BLaER1 treated with 17β-estradiol and CSF1 and Interleukin-3, amounts not matched to agents 10 nM and 100 nM (cell line): ENCODE measurements around the gene INMT.
A peak's percentile ranks its signal among the peaks of the same experiment; 100 is the strongest.

Experiments used
- H3K27ac ChIP-seq, 11 experiments: shearing (Covaris generic); formaldehyde crosslinking; 2 replicates each; pipeline ENCODE4 v1.8.1; 2022
- H3K27me3 ChIP-seq, 11 experiments: shearing (Covaris generic); formaldehyde crosslinking; 2 replicates each; pipeline ENCODE4 v1.8.1; 2022
- H3K36me3 ChIP-seq, 11 experiments: shearing (Covaris generic); formaldehyde crosslinking; 2 replicates each; pipeline ENCODE4 v1.8.1; 2022
- H3K4me1 ChIP-seq, 10 experiments: shearing (Covaris generic); formaldehyde crosslinking; 2 replicates each; pipeline ENCODE4 v1.8.1; 2022
- H3K4me2 ChIP-seq, 11 experiments: shearing (Covaris generic); formaldehyde crosslinking; 2 replicates each; pipeline ENCODE4 v1.8.1; 2022
- H3K4me3 ChIP-seq, 10 experiments: shearing (Covaris generic); formaldehyde crosslinking; 2 replicates each; pipeline ENCODE4 v1.8.1; 2022
- H3K9ac ChIP-seq, 11 experiments: shearing (Covaris generic); formaldehyde crosslinking; 2 replicates each; pipeline ENCODE4 v1.8.1; 2022
- H3K9me3 ChIP-seq, 11 experiments: shearing (Covaris generic); formaldehyde crosslinking; replicated peaks in 1 of 11; 2 replicates each; pipeline ENCODE4 v1.8.1; 2022
- H4K20me1 ChIP-seq, 11 experiments: shearing (Covaris generic); formaldehyde crosslinking; 2 replicates each; pipeline ENCODE4 v1.8.1; 2022
- Cebpa-rat ChIP-seq, 11 experiments: shearing (Covaris generic); IDR thresholded peaks; 2 replicates each; pipeline ENCODE4 v1.8.1; 2022

Gene INMT

DNA sequence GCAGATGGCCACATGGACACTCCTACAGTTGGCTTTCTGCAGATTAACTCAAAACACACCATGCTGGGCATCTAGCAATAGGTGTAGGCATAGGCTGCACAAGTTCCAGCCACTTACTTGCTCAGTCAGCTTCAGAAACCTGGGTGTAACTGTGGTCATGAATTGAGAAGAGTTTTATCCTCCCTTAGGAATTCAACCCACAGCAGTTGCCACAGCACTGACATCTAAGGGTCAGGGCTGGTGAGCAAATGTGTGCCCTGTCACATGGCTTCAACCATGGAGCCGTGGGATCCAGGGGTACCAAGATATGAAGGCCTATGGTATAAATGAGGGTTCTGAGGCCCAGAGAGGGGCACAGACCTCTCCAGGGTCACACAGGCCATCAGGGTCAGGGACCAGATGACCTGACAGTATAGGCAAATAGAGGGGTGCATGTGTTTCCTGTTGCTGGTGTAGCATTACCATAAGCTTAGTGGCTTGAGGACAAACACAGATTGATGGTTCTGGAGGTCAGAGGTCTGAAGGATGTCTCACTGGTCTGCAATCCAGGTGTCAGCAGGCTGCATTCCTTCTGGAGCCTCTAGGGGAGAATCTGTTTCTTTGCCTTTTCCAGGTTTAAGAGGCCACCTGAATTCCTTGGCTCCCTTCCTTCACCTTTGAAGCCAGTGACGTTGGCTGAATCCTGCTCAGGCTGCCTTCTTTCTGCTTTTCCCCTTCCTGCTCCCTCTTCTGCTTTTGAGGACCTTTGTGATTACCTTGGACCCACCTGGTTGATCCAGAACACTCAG, 43.4 kb downstream of the INMT start:
- Histone ChIP-seq H3K4me2 (peak overlapping the region in 10 of 11 experiments; percentile 15 to 85 (median 62); a peak in 18 of 22 replicates), H3K36me3 (peaks cover 0 to 12% (median 0%) of the 10 kb centered on the region in 11 experiments; a peak in 4 of 22 replicates), H3K9ac (no peak overlapping the region), H3K27ac (peak overlapping the region in 1 of 11 experiments; percentile 22; a peak in 2 of 22 replicates), H3K27me3 (no peaks in the 10 kb centered on the region), H3K9me3 (no peaks in the 10 kb centered on the region), H3K4me3 (no peak overlapping the region), H4K20me1 (peaks cover 0 to 15% (median 0%) of the 10 kb centered on the region in 11 experiments; a peak in 6 of 22 replicates), H3K4me1 (peaks cover 24 to 66% (median 63%) of the 10 kb centered on the region in 10 experiments)
- no peak for TF ChIP-seq Cebpa-rat (IDR thresholded peaks at IDR 0.05)

DNA sequence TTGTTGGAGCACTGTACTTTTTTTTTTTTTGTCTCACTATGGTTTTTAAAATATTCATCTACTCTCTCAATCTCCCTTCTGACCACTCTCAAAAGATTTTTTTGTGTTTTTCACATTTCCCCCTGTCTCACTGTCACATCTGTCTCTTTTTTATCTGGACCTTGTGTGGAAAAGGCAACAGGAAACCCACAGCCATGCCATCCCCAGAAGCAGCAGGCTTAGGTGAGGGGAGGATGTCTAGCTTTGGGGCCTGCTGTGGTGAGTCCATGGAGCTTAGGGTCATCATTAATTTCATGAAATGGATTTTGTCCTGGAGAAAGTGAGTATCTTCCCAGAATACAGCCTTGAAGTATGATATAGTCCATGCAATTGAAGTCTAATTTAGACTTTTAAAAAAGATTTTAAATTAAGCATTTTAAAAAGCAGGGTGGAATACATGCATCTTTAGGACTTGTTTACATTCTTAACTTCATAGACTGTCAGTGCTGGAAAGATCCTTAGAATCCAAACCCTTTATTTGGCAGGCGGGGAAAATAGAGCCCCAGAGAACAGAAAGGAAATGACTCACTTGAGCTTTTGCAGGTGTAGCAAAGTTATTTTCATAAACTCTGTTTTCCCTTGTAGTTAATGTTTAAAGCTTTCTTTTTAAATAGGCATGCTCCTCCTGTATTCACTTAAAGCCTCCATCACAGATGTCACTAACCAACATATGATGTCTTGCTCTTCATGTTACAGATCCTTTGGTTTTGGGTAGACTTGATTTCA, 44.4 kb downstream of the INMT start:
- peak overlapping the region in 2 of 11 experiments; percentile 13 to 22; a peak in 2 of 22 replicates for H3K27ac ChIP-seq
- H3K27me3 ChIP-seq = no peaks in the 10 kb centered on the region
- TF ChIP-seq Cebpa-rat (IDR thresholded peaks at IDR 0.05) = no peak
- H3K9ac ChIP-seq = no peak overlapping the region
- H3K4me1 ChIP-seq = peaks cover 27 to 72% (median 68%) of the 10 kb centered on the region in 10 experiments
- no peaks in the 10 kb centered on the region for H3K9me3 ChIP-seq
- H3K36me3 ChIP-seq = peaks cover 0 to 10% (median 0%) of the 10 kb centered on the region in 11 experiments; a peak in 4 of 22 replicates
- H3K4me2 ChIP-seq = peak overlapping the region in 10 of 11 experiments; percentile 43 to 85 (median 62); a peak in 20 of 22 replicates
- H3K4me3 ChIP-seq = no peak overlapping the region
- H4K20me1 ChIP-seq = peaks cover 0 to 17% (median 0%) of the 10 kb centered on the region in 11 experiments; a peak in 6 of 22 replicates

DNA sequence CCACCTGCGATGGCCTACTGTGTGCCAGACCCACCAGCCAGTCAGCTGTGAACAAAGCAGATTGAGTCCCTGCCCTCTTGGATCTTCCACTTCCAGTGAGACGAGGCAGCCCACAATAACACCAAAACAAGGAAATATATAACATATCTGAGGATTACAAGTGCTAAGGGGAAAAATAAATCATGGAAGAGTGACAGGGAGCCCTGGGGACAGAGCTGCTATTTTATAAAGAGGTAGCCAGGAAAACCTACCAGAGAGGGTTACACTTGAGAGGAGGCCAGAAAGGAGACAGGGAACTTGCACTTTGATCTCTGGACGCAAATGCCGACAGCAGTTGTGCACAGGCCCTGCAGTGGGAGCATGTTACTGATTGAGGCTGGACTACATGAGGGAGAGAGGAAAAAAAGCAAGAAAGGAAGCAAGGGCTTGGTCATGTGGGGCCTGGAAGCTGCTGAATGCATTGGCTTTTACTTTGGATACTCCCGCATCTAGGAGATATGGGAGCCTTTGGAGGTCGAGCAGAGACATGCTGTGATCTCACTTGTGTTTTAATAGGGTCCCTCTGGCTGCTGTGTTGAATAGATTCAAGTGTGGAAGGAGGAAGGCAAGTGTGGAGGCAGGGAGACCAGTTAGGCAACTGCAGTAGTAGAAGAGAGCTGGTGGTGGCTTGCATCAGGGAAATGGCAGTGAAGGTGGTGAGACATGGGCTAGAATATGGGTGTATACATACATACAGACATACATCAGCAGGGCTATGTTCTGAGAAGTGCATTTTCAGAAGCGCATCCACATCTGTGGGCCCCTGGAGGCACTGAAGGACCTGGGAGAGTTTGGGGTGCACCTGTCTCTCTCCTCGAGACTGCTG, 45.5 kb downstream of the INMT start:
- H3K4me2 ChIP-seq = peak overlapping the region in 10 of 11 experiments; percentile 43 to 85 (median 62); a peak in 19 of 22 replicates
- no peak for TF ChIP-seq Cebpa-rat (IDR thresholded peaks at IDR 0.05)

DNA sequence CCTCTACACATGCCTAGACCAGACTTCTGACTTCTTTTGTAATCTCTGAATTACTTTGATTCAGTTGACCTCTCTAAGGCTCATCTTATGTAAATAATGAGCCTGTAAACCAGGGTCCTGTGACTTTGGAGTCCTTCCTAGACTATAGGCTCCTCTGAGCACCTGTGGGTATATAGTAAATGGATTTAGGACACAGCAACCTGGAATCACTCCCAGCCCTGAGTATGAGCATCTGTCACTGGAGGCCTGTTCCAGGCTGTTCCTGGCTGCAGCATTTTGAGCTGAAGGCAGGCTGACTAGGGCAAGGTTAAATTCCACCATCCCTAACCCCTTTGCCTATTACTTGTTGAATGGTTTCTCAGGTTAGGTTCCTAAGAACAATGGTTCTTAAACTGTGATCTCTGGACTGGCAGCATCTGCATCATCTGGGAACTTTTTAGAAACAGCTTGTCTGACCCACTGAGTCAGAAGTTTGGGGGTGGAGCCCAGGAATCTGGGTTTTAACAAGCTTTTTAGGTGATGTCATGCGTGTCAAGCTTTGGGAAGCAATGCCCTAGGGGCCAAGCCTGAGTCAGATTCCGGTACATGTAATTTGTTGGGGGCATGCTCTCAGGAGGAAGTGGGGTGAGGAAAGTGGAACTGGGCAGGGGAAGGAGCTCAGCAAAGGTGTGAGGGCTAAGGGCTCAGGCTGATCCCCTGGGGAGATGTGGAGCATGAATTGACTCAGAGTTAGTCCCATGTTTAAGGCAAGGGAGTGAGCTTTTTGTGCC, 47.5 kb downstream of the INMT start:
- H3K9me3 ChIP-seq = no peaks in the 10 kb centered on the region
- H4K20me1 ChIP-seq = peaks cover 0 to 17% (median 0%) of the 10 kb centered on the region in 11 experiments; a peak in 6 of 22 replicates
- peak overlapping the region; percentile 35 to 86 (median 82) for H3K4me2 ChIP-seq
- H3K9ac ChIP-seq = peak overlapping the region in 5 of 11 experiments; percentile 1 to 63 (median 15); a peak in 5 of 22 replicates
- peaks cover 27 to 76% (median 75%) of the 10 kb centered on the region in 10 experiments for H3K4me1 ChIP-seq
- peak in 4 of 11 experiments; percentile 20 to 63 (median 33); a peak in 4 of 22 replicates for TF ChIP-seq Cebpa-rat (IDR thresholded peaks at IDR 0.05)
- H3K36me3 ChIP-seq = no peaks in the 10 kb centered on the region
- no peak overlapping the region for H3K4me3 ChIP-seq
- H3K27ac ChIP-seq = peak overlapping the region in 8 of 11 experiments; percentile 39 to 79 (median 53); a peak in 15 of 22 replicates
- no peaks in the 10 kb centered on the region for H3K27me3 ChIP-seq

More for the DNA sequence above, 45.5 kb downstream of the INMT start:
- Histone ChIP-seq H3K9me3 (no peaks in the 10 kb centered on the region), H3K4me3 (no peak overlapping the region), H3K27me3 (no peaks in the 10 kb centered on the region), H4K20me1 (peaks cover 0 to 17% (median 0%) of the 10 kb centered on the region in 11 experiments; a peak in 6 of 22 replicates), H3K36me3 (no peaks in the 10 kb centered on the region), H3K9ac (no peak overlapping the region), H3K4me1 (peaks cover 27 to 79% (median 75%) of the 10 kb centered on the region in 10 experiments), H3K27ac (0 out of 22 replicates have a peak overlapping the region, but pooled peaks of 1 of the 11 experiments have one; percentile 6)

DNA sequence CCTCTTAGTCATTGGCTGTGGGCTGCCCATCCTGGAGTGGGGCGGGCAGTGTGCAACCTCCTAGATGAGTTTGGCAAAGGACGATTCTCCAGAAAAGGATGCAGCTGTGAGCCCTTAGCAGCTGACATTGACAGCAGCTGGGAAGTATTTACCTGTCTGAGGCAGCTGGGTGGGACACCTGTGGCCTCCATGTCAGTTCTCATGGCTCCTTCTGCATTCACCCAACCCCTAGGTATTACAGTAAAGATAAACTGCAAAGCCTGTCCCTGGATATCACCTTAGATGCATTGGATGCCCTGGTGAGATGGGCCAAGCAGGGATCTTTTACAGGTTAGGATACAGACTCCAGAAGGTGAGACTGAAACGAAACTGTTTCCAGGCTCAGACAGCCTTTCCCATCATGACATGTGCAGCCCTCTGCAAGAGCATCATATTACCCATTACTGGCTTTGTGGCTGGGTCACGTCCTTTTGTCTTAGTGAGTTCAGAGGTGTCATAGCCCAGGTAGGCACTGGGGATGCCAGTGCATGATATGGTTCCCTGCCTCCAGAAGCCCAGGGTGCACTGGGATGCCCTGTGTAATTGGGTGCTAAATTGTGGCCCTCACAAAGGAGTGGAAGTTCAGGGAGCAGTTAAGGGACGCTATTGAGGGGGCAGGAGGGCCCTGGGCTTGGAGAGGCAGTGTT, 48.2 kb downstream of the INMT start:
- Histone ChIP-seq H3K4me2 (peak overlapping the region; percentile 35 to 86 (median 82)), H3K9me3 (no peaks in the 10 kb centered on the region), H3K4me1 (peaks cover 27 to 69% (median 68%) of the 10 kb centered on the region in 10 experiments), H3K9ac (peak overlapping the region in 6 of 11 experiments; percentile 13 to 63 (median 32); a peak in 11 of 22 replicates), H3K4me3 (no peak overlapping the region), H3K36me3 (no peaks in the 10 kb centered on the region), H4K20me1 (peaks cover 0 to 17% (median 0%) of the 10 kb centered on the region in 11 experiments; a peak in 6 of 22 replicates), H3K27ac (peak overlapping the region in 8 of 11 experiments; percentile 45 to 79 (median 58); a peak in 16 of 22 replicates), H3K27me3 (no peaks in the 10 kb centered on the region)
- peak in 1 of 11 experiments; percentile 44; a peak in 2 of 22 replicates for TF ChIP-seq Cebpa-rat (IDR thresholded peaks at IDR 0.05)

DNA sequence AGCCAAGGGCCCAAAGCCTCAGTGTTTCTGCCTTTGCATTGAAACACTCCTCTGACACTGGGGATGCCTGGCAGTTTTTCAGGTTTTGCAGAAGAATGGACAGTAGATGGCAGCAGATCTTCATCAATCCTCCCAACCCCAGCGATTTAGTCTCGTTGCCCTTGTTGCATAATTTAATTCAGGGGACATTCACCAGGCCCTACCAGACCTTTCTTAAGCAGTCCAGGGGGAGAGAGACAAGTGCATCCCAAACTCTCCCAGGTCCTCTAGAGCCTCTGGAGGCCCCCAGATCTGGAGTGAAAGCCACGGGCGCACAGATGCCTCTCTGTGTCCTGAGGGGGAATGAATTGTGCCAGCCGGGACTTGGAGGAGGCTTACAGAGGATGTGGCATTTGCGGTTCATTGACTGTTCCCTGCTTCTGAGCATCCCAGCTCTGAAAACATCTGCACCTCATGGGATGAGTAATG, 48.9 kb downstream of the INMT start:
- Histone ChIP-seq H3K36me3 (no peaks in the 10 kb centered on the region), H3K4me1 (peaks cover 27 to 62% (median 61%) of the 10 kb centered on the region in 10 experiments), H3K4me3 (peak overlapping the region in 2 of 10 experiments; percentile 33 to 59; a peak in 3 of 20 replicates), H3K4me2 (peak overlapping the region; percentile 56 to 86 (median 82)), H3K27ac (peak overlapping the region in 7 of 11 experiments; percentile 30 to 79 (median 59); a peak in 13 of 22 replicates), H3K9me3 (no peaks in the 10 kb centered on the region), H3K9ac (peak overlapping the region in 7 of 11 experiments; percentile 15 to 63 (median 44); a peak in 9 of 22 replicates), H4K20me1 (peaks cover 0 to 17% (median 0%) of the 10 kb centered on the region in 11 experiments; a peak in 6 of 22 replicates), H3K27me3 (no peaks in the 10 kb centered on the region)
- TF ChIP-seq Cebpa-rat (IDR thresholded peaks at IDR 0.05) = peak in 1 of 11 experiments; percentile 10; a peak in 1 of 22 replicates

DNA sequence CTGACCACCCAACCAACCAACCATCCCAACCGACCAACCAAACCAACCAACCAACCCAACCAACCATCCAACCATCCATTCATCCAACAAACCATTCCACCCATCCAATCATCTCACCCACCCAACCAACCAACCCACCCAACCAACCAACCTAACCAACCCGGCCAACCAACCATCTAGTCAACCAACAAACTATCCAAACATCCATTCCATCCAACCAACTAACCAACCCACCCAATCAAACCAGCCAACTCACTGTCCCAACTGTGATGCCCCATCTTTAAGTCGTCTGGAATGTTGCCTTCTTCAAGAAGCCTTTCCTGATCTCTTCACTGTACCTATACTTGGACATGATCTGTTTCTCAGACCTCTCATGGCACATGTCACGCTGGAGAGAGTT, 50.9 kb downstream of the INMT start:
- TF ChIP-seq Cebpa-rat (IDR thresholded peaks at IDR 0.05) = no peak
- no peak overlapping the region for H3K9ac ChIP-seq
- H3K27ac ChIP-seq = no peak overlapping the region
- no peaks in the 10 kb centered on the region for H3K9me3 ChIP-seq
- no peak overlapping the region for H3K4me3 ChIP-seq
- no peaks in the 10 kb centered on the region for H3K36me3 ChIP-seq
- H3K27me3 ChIP-seq = no peaks in the 10 kb centered on the region
- peaks cover 28 to 54% (median 41%) of the 10 kb centered on the region in 10 experiments for H3K4me1 ChIP-seq
- H3K4me2 ChIP-seq = no peak overlapping the region
- H4K20me1 ChIP-seq = peaks cover 0 to 17% (median 0%) of the 10 kb centered on the region in 11 experiments; a peak in 6 of 22 replicates
